ENCODE measurements around the gene XRN2.
"Not testable (repeated sequence)": the region's sequence is repeated elsewhere in the genome, so short reads cannot be mapped to it uniquely, and the experiment has no call there.

Gene XRN2

DNA sequence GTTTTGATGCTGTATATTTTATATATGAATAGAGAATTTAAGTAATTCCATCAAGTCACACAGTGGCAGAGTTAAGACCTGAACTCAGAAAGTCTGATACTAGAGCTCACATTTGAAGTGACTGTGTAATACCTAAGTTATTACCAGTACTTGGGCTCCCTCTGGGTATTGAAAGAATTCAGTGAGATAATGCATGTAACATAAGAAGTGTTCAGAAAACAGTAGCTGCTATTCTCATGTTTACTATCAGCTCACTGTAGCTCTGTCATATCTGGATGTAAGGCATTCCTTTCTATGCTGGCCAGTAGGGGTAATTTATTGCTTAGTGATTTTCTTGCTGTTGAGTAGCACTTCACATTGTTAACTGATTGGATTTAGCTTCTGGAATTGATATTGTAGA is 49.6 kb downstream of the XRN2 start:
- no peak for DNase-seq

DNA sequence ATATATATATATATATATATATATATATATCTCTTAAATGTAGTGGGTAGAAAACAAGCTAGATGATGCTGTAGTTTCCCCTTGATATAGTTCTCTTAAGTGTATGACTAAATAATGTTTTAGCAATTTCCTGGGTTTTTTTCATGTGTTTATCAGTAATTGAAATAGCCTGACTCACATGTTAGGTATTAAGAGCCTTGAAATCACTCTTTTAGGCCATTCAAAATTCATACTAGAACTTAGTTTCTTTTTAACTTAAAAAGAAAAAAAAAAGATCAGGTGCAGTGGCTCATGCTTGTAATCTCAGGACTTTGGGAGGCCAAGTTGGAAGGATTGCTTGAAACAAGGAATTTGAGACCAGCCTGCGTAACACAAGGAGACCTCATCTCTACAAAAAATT is 50.1 kb downstream of the XRN2 start:
- DNase-seq, result no peak

DNA sequence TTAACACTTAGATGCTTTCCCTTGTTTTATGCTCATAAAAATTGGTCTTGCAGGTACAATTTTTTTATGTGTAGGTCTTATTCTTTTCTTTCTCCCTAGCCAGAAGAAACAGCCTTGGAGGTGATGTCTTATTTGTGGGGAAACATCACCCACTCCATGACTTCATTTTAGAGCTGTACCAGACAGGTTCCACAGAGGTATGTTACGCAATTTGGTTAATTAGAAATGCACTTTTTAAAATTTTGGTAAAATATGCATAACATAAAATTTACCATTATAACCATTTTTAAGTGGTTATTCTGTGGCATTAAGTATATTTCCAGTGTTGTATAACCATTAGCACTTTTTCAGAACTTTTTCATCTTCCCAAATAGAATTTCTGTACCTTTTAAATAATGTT is 52.9 kb downstream of the XRN2 start:
- no peak for DNase-seq

GRCh38 chr20:21356386-21356785 is 53.3 kb downstream of the XRN2 start:
- no peak for DNase-seq

GRCh38 chr20:21357844-21358243 is 54.7 kb downstream of the XRN2 start:
- DNase-seq, result no peak

DNA sequence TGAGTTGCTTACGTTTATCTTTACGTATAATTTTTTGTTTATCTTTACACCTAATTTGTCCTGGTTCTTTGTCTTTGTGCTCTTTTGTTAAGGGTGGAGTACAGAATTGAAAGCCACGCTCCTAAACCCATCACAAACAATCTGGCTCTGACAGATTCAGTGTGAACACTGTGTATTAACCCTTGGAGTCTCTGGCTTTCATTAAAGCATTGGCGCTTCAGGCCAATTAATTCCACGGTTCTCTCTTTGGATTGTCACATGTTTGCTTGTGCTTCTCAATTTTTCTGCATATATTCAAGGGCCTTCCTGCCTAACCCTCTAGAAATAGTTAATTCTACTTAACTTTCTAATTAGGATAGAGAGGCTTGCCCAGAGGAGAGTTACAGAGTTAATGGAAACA is 55.6 kb downstream of the XRN2 start:
- no peak for DNase-seq

DNA sequence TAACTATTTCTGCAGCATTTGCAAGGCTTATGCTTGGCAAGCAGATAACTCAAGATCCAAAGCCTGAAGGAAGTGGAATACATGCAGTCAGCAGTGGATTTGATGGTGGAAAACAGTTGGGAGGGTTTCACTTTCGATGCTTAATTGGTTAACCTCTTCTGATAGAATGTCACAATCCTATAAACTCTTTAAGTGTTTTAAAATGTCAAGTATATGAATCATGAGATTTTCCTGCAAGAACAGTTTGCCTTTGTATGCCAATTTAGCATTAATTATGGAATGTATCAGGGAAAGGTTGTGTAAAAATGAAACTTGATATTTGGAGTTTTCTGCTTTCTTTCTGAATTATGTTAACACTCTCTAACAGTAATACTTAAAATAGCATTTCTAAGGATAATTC is 57.6 kb downstream of the XRN2 start:
- no peak for DNase-seq

DNA sequence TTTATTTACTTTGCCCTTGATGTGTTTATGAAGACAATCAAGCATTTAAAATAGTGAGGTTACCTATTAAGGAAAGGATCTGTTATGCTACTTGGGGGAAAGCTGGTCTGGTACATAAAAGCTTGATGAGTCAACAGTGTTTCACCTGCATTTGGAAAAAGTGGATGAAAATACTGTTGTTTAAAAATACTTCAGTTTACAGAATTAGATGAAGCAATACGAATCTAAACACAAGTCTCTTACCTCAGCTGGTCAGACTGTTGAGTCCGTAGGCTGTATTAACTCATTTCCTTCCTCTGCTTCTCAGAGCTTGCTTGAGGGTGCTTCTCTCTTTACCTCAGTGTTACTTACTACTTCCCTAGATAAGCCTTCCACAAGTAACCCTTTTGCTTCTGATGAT is 58.1 kb downstream of the XRN2 start:
- no peak for DNase-seq

DNA sequence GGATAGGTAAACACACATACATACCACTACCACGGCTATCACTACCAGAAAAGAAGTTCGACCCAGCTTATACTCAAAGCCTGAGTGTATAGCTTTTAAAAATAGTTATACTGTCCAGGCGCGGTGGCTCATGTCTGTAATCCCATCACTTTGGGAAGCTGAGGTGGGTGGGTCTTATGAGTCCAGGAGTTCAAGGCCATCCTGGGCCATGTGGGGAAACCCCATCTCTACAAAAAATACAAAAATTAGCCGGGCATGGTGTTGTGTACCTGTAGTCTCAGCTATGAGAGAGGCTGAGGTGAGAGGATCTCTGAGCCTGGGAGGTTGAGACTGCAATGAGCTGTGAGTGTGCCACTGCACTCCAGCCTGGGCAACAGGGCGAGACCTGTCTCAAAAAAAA is 61.3 kb downstream of the XRN2 start:
- no peak for DNase-seq

DNA sequence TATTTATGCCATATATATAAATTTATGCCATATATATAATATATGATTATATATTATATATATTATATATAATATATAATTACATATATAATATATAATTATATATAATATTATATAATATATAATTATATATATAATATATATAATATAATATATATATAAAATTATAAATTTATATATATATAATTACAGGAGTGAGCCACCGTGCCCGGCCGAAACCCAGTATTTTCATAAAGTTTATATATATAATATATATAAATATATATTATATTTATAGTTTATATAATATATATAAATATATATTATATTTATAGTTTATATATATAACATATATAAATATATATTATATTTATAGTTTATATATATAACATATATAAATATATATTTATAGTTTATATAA is 62.6 kb downstream of the XRN2 start:
- no peak for DNase-seq

GRCh38 chr20:21366273-21366672 is 63.1 kb downstream of the XRN2 start:
- not testable (repeated sequence) for DNase-seq

GRCh38 chr20:21368791-21369190 is 65.7 kb downstream of the XRN2 start:
- DNase-seq, result no peak

DNA sequence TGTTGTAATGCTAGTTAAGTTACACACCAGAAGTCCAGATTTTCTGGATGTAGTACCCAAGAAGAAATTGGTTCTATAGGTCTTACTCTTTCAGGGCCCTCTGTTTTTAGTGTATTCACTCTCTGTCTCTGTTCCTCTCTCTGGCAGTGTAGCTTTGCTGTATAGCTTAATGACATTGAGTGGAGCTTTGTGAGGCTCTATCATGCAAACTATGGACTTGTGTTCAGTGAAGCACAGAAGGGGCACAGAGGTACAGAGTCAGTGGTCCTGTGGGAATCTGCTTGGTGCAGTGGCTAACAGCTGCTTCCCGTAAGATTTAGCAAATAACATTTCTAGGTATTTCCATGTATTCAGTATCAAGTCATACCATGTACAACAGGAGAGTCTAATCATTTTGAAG is 68.1 kb downstream of the XRN2 start:
- DNase-seq, result no peak

DNA sequence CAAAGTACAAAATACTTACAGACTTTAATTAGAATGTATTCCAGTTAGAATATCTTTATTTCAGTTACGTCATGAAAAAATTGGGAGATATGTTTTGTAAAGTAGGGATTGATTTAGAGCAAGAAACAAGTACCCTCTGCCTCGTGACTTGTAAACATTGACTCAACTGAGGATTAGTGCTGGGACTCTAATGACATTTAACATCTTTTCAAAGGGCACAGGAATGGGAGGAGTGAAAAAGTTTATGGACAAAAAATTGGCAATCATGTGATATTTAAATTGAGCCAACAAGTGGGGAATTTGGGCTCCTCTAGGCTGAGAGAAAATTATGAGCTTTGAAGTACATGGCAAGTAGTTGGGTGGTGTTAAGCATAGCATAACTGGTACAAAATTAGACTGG is 68.9 kb downstream of the XRN2 start:
- no peak for DNase-seq

GRCh38 chr20:21373436-21373835 is 70.3 kb downstream of the XRN2 start:
- DNase-seq, result no peak

DNA sequence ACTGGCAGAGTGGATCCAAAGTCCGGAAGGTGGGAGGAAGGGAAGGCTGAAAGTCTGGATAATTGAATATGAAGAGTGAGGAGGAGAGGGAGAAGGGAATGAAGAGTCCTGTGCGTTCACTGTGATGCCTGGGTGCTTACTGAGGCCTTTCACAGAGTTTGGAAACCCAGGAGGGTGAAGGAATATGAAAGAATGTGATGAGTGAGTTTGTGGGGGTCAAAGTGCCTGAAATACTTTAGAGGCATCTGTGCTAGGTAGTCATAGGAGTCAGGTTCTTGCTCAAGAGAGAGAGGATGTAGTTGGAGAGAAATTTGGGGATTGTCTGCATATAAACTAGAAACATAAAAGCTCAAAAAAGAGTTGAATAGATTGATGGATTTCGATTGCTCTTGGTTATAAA is 73.5 kb downstream of the XRN2 start:
- no peak for DNase-seq

- no peak for DNase-seq
Measured at GRCh38 chr20:21377701-21378100, 74.6 kb downstream of the XRN2 start.

- no peak for DNase-seq
Measured at GRCh38 chr20:21378259-21378658, 75.1 kb downstream of the XRN2 start.

GRCh38 chr20:21380711-21381110 is 77.6 kb downstream of the XRN2 start:
- DNase-seq, result no peak

DNA sequence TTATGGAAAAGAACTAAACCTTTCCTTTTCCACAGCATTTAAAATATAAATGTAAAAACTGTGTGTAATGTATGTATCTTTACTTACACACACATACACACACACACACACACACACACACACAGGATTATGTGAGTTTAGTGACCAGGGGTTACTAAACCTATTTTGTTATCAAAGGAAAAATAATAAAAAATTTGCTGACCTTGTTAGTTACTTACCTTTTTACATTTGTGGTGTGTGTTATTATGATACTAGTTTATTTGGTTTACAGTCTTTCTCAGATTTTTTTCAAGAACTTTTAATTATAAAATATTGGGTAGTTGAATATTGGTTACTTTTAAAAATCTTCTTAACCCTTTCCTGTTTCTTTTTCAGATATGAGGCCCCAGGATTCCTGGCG is 78.5 kb downstream of the XRN2 start:
- no peak for DNase-seq

- no peak for DNase-seq
Measured at GRCh38 chr20:21384308-21384892, 81.3 kb downstream of the XRN2 start.

GRCh38 chr20:21386111-21386510 is 83.0 kb downstream of the XRN2 start:
- DNase-seq, result no peak

DNA sequence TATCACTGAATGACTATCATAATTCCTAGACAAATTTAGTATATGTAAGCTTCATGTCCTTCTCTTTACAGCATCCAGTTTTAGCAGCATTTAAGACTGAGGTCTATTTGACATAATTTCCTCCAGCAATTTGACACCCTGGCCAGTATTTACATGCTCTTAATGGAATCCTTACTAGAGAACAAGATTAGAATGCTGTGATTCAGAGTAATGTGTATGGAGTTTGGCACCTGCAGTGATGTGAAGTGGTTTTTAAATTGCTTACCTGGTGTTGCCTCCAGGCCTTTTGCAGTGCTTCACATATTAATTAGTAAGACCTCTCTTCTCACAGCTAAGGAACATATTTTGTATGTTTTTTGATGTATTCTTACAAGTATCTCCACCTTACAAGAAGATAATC is 84.4 kb downstream of the XRN2 start:
- DNase-seq, result no peak

GRCh38 chr20:21388566-21388965 is 85.4 kb downstream of the XRN2 start:
- DNase-seq, result no peak

GRCh38 chr20:21389368-21389767 is 86.2 kb downstream of the XRN2 start:
- no peak for DNase-seq

- DNase-seq, result no peak
Measured at GRCh38 chr20:21390768-21391167, 87.6 kb downstream of the XRN2 start.

Data from activated naive CD4-positive, alpha-beta T cell treated with anti-CD3 and anti-CD28 coated beads, Interleukin-2, amount 50 U/mL, for 16 hours (primary cell).